ENCODE results near the gene GLMN.

- no peak for TF ChIP-seq CTCF (IDR thresholded peaks at IDR 0.05)
- TF ChIP-seq POLR2A (IDR thresholded peaks at IDR 0.05), result no peak
- no peak for TF ChIP-seq EP300 (IDR thresholded peaks at IDR 0.05)
These were observed 2.2 kb upstream of the GLMN start for GRCh38 chr1:92301021-92301420.

Measured in ovary (tissue), 3 donors.